GM13976 (cell line): ENCODE measurements around the gene ADCY3.

Source experiments
- DNase-seq: peaks from one replicate; pipeline ENCODE4 v3.0.0; 2012; ENCODE audit warnings: low spot score
- CTCF ChIP-seq: IDR thresholded peaks from 2 replicates; pipeline ENCODE4 v1.5.1; 2012; ENCODE audit warnings: borderline replicate concordance, mild to moderate bottlenecking; ENCODE audit not compliant: insufficient read depth; ENCODE audit errors: extremely low read depth, missing control alignments, control extremely low read depth
- in situ Hi-C: fragments of 300-500 bp; cut with MboI; formaldehyde crosslinking; loops from one replicate; pipeline ENCODE4 v1.12.0; 2022; ENCODE audit warnings: low sequenced_read_pairs, mixed read lengths, inconsistent platforms; ENCODE audit not compliant: unreplicated experiment

Gene ADCY3

GRCh38 chr2:24771061-24771460, 149.0 kb downstream of the ADCY3 start:
- no peak for DNase-seq
- no peak for TF ChIP-seq CTCF
- in situ Hi-C loops: no loop called here
